ENCODE measurements around the gene SPO11.

Gene SPO11

DNA sequence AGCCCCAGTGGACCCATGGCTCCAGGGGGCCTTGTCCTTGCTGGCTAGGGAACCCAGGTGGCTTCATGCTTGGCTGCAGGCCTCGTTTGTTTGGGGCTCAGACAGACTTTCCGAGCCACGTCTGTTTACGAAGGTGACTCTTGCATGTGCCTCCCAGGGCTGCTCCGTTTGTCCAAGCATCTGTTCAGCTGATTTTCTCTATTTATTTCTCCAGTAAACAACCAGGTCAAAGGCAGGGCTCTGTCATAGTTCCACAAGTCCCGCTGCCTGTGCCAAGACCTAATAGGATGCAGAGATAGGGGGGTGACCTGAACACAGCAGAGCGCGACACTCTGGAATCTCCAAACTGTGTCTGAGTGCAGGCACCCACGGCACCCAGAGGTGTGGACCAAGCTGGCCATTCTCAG lies 12.8 kb upstream of the SPO11 start:
- H3K27ac ChIP-seq: no peak overlapping the region
- no peak for TF ChIP-seq ZFX (IDR thresholded peaks at IDR 0.05; ENCODE audit: borderline replicate concordance)
- TF ChIP-seq, protein P1, sequence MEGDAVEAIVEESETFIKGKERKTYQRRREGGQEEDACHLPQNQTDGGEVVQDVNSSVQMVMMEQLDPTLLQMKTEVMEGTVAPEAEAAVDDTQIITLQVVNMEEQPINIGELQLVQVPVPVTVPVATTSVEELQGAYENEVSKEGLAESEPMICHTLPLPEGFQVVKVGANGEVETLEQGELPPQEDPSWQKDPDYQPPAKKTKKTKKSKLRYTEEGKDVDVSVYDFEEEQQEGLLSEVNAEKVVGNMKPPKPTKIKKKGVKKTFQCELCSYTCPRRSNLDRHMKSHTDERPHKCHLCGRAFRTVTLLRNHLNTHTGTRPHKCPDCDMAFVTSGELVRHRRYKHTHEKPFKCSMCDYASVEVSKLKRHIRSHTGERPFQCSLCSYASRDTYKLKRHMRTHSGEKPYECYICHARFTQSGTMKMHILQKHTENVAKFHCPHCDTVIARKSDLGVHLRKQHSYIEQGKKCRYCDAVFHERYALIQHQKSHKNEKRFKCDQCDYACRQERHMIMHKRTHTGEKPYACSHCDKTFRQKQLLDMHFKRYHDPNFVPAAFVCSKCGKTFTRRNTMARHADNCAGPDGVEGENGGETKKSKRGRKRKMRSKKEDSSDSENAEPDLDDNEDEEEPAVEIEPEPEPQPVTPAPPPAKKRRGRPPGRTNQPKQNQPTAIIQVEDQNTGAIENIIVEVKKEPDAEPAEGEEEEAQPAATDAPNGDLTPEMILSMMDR (IDR thresholded peaks at IDR 0.05): no peak

DNA sequence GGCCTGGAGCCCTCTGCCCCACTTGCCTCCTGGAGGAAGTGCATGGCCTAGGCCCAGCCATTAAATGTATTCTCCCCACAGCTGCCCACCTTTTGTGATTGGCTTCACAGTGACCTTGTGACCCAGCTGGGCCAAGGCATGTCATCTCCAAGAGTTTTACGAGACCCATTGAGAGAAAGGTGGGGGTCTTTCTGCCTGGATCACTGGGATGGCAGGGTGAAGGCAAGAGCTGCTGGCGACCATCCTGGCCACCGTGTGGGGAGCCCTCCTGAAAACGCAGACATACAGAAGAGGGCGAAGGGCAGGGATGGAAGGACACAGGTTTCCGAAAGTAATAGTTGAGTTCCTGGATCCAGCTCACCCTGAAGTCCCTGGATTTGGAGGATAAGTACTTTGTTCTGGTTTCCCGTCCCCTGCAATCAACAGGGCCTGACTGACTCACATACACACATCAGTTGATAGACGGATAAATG lies 12.3 kb upstream of the SPO11 start:
- no peak overlapping the region for H3K27ac ChIP-seq

GRCh38 chr20:57317789-57318371 lies 11.7 kb upstream of the SPO11 start:
- H3K27ac ChIP-seq: no peak overlapping the region

More for the DNA sequence above, 12.3 kb upstream of the SPO11 start:
- TF ChIP-seq, protein P1 (IDR thresholded peaks at IDR 0.05): no peak
- TF ChIP-seq ZFX (IDR thresholded peaks at IDR 0.05; ENCODE audit: borderline replicate concordance): no peak

GRCh38 chr20:57319584-57319983 lies 10.0 kb upstream of the SPO11 start:
- TF ChIP-seq, protein P1 (IDR thresholded peaks at IDR 0.05): no peak
- TF ChIP-seq ZFX (IDR thresholded peaks at IDR 0.05; ENCODE audit: borderline replicate concordance): no peak
- H3K27ac ChIP-seq: no peak overlapping the region

More at GRCh38 chr20:57317789-57318371, 11.7 kb upstream of the SPO11 start:
- TF ChIP-seq, protein P1 (IDR thresholded peaks at IDR 0.05): no peak
- TF ChIP-seq ZFX (IDR thresholded peaks at IDR 0.05; ENCODE audit: borderline replicate concordance): no peak

GRCh38 chr20:57320358-57320757 lies 9.2 kb upstream of the SPO11 start:
- no peak overlapping the region for H3K27ac ChIP-seq
- no peak for TF ChIP-seq ZFX (IDR thresholded peaks at IDR 0.05; ENCODE audit: borderline replicate concordance)
- TF ChIP-seq, protein P1 (IDR thresholded peaks at IDR 0.05): no peak

DNA sequence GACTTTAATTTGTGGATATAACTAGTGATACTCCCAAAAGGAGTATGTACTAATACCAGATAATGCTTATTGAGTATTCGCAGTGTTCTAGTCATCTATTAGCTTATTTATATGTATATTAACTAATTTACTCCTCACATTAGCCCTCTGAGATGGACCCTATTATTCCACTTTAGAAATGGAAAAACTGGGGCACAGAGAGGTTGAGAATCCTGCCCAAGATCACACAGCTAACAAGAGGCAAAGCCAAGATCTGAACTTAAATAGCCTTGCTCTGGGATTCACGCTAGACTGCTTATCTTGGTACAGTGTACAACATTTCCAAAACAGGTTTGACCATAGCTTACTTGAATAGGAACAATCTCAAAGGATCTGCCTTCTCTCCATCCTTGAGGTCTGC lies 8.5 kb upstream of the SPO11 start:
- TF ChIP-seq ZFX (IDR thresholded peaks at IDR 0.05; ENCODE audit: borderline replicate concordance): no peak
- H3K27ac ChIP-seq: no peak overlapping the region

- TF ChIP-seq ZFX (IDR thresholded peaks at IDR 0.05; ENCODE audit: borderline replicate concordance): no peak
- TF ChIP-seq, protein P1 (IDR thresholded peaks at IDR 0.05): no peak
- no peak overlapping the region for H3K27ac ChIP-seq
These were observed 7.1 kb upstream of the SPO11 start for GRCh38 chr20:57322476-57322875.

- H3K27ac ChIP-seq: no peak overlapping the region
- TF ChIP-seq ZFX (IDR thresholded peaks at IDR 0.05; ENCODE audit: borderline replicate concordance): no peak
- TF ChIP-seq, protein P1 (IDR thresholded peaks at IDR 0.05): no peak
These were observed 6.6 kb upstream of the SPO11 start for GRCh38 chr20:57323034-57323433.

Data from 22Rv1 (cell line).